CD14-positive monocyte (primary cell): Measurements from ENCODE around the gene GSDME. TPM values are rescaled to one million over a fixed set of nuclear protein-coding genes. Genes with fewer than 3 reads are reported as not detected.

Source experiments
- DNase-seq, 3 donors: peaks; one replicate each; pipeline ENCODE4 v3.0.0-alpha.2; 2011 to 2022
- H2AFZ ChIP-seq: 2 replicates; pipeline ENCODE4 v1.6.0; 2012; ENCODE audit warnings: mild to moderate bottlenecking, low read depth, low read length, inconsistent platforms; ENCODE audit not compliant: insufficient read depth, poor library complexity, severe bottlenecking
- H3K27ac ChIP-seq, 2 donors: 1 replicate in 1 of 2; 2 replicates in 1 of 2; pipeline ENCODE4 v1.5.1; 2012 to 2013; ENCODE audit warnings: low read length in 2 of 2, control low read depth in 1 of 2, inconsistent platforms in 1 of 2, low read depth in 1 of 2, mild to moderate bottlenecking in 1 of 2
- H3K27me3 ChIP-seq, 2 donors: one replicate each; pipeline versions ENCODE4 v1.6.0 to v1.6.1; 2011 to 2013; ENCODE audit warnings: low read length in 2 of 2; ENCODE audit not compliant: control insufficient read depth in 2 of 2, insufficient read depth in 2 of 2
- H3K36me3 ChIP-seq, 2 donors: replicated peaks in 1 of 2; 1 replicate in 1 of 2; 2 replicates in 1 of 2; pipeline versions ENCODE4 v1.5.1 to v1.6.1; 2012 to 2013; ENCODE audit warnings: low read length in 2 of 2, control low read depth in 1 of 2, inconsistent platforms in 1 of 2, mild to moderate bottlenecking in 1 of 2; ENCODE audit not compliant: insufficient read depth in 2 of 2, control insufficient read depth in 1 of 2
- H3K4me1 ChIP-seq, 2 donors: 1 replicate in 1 of 2; 2 replicates in 1 of 2; pipeline versions ENCODE4 v1.5.1 to v1.6.1; 2012 to 2013; ENCODE audit warnings: low read length in 2 of 2, control low read depth in 1 of 2, inconsistent platforms in 1 of 2, mild to moderate bottlenecking in 1 of 2, moderate library complexity in 1 of 2; ENCODE audit not compliant: insufficient read depth in 2 of 2, control insufficient read depth in 1 of 2
- H3K4me2 ChIP-seq: replicated peaks from 2 replicates; pipeline ENCODE3; 2012; ENCODE audit warnings: low read length, moderate library complexity, mild to moderate bottlenecking; ENCODE audit not compliant: poor library complexity, severe bottlenecking; ENCODE audit errors: extremely low read depth
- H3K4me3 ChIP-seq, 3 experiments: fragments of 200-600 bp in 1 of 3; sonication (generic) in 1 of 3; replicated peaks in 1 of 3; 1 replicate in 2 of 3; 2 replicates in 1 of 3; pipeline ENCODE4 v1.5.1; 2011 to 2013; ENCODE audit warnings: low read length in 3 of 3, mild to moderate bottlenecking in 3 of 3, control low read depth in 2 of 3, low read depth in 2 of 3, inconsistent platforms in 1 of 3, moderate library complexity in 1 of 3
- H3K79me2 ChIP-seq: 2 replicates; pipeline ENCODE4 v1.6.0; 2012; ENCODE audit warnings: mild to moderate bottlenecking, control low read depth, inconsistent platforms, low read length, moderate library complexity; ENCODE audit not compliant: insufficient read depth
- H3K9ac ChIP-seq: 2 replicates; pipeline ENCODE4 v1.6.0; 2017; ENCODE audit warnings: low read length, mild to moderate bottlenecking; ENCODE audit not compliant: insufficient read depth, poor library complexity, severe bottlenecking
- H3K9me3 ChIP-seq, 2 donors: replicated peaks in 1 of 2; 1 replicate in 1 of 2; 2 replicates in 1 of 2; pipeline versions ENCODE4 v1.5.1 to v1.6.1; 2012 to 2013; ENCODE audit warnings: low read length in 2 of 2, control low read depth in 1 of 2; ENCODE audit not compliant: control insufficient read depth in 1 of 2, insufficient read depth in 1 of 2
- H4K20me1 ChIP-seq: 2 replicates; pipeline ENCODE4 v1.6.0; 2012; ENCODE audit warnings: mild to moderate bottlenecking, low read length, control low read depth, moderate library complexity; ENCODE audit not compliant: insufficient read depth
- H3K27ac Mint-ChIP-seq, 7 donors: one replicate each; pipeline ENCODE4 v1.8.0; 2020; ENCODE audit warnings: mild to moderate bottlenecking in 7 of 7, mixed read lengths in 7 of 7, moderate library complexity in 6 of 7, inconsistent platforms in 2 of 7
- H3K27me3 Mint-ChIP-seq, 3 donors: one replicate each; pipeline ENCODE4 v1.8.0; 2021 to 2022; ENCODE audit warnings: low read depth in 3 of 3, mild to moderate bottlenecking in 3 of 3, mixed read lengths in 3 of 3, moderate library complexity in 3 of 3, inconsistent platforms in 1 of 3
- H3K36me3 Mint-ChIP-seq, 2 donors: one replicate each; pipeline ENCODE4 v1.8.0; 2020; ENCODE audit warnings: mixed read lengths in 2 of 2, inconsistent platforms in 1 of 2, mild to moderate bottlenecking in 1 of 2
- H3K4me1 Mint-ChIP-seq: one replicate; pipeline ENCODE4 v1.8.0; 2020; ENCODE audit warnings: mild to moderate bottlenecking, mixed read lengths
- H3K4me3 Mint-ChIP-seq, 2 donors: one replicate each; pipeline ENCODE4 v1.8.0; 2020; ENCODE audit warnings: mild to moderate bottlenecking in 2 of 2, mixed read lengths in 2 of 2, moderate library complexity in 1 of 2
- H3K9me3 Mint-ChIP-seq, 7 donors: one replicate each; pipeline ENCODE4 v1.8.0; 2020 to 2022; ENCODE audit warnings: mixed read lengths in 7 of 7, mild to moderate bottlenecking in 6 of 7, moderate library complexity in 6 of 7, inconsistent platforms in 2 of 7
- WGBS: methylation state at CpG from one replicate; pipeline ENCODE4 v1.1.5; 2013; ENCODE audit warnings: missing lambda C conversion rate; ENCODE audit not compliant: insufficient coverage; 5-methylcytosine and 5-hydroxymethylcytosine counted together
- intact Hi-C, 2 donors: fragments of 100-400 bp; cut with micrococcal nuclease; formaldehyde crosslinking; loops; one replicate each; pipeline versions ENCODE4 v1.15.0 to v1.15.1; 2023
- polyA plus RNA-seq, 3 donors: library from polyadenylated mRNA; depleted of rRNA in 1 of 3; unstranded in 2 of 3; stranded (reverse) in 1 of 3; fragments of 300-500 nt in 2 of 3; fragments of >200 nt in 1 of 3; fragmentation: Illumina TruSeq in 2 of 3; gene quantifications; 1 replicate in 2 of 3; 2 replicates in 1 of 3; pipeline ENCODE4 v1.2.3, GENCODE V29; 2012 to 2021
- TF ChIP-seq, protein P1 (sequence below): fragments of 200-600 bp; IDR thresholded peaks from one replicate; pipeline ENCODE4 v1.8.0; 2022; ENCODE audit warnings: antibody characterized with exemption, mild to moderate bottlenecking

The GSDME gene
- polyA plus RNA-seq, 3 donors = 1.3 to 2.3 TPM; not detected in 1

GRCh38 chr7:24706211-24707170, 50.8 kb downstream of the GSDME start:
- Histone ChIP-seq H3K4me2 (no peak overlapping the region), H3K4me3 (no peak overlapping the region), H3K9me3 (no peaks in the 10 kb centered on the region), H3K27me3 (no peaks in the 10 kb centered on the region), H4K20me1 (no peaks in the 10 kb centered on the region), H3K27ac (no peak overlapping the region), H3K36me3 (no peaks in the 10 kb centered on the region), H3K9ac (no peak overlapping the region), H3K4me1 (peaks cover 3 to 6% of the 10 kb centered on the region in 2 donors), H3K79me2 (no peaks in the 10 kb centered on the region), H2AFZ (no peak overlapping the region)
- TF ChIP-seq, protein P1, sequence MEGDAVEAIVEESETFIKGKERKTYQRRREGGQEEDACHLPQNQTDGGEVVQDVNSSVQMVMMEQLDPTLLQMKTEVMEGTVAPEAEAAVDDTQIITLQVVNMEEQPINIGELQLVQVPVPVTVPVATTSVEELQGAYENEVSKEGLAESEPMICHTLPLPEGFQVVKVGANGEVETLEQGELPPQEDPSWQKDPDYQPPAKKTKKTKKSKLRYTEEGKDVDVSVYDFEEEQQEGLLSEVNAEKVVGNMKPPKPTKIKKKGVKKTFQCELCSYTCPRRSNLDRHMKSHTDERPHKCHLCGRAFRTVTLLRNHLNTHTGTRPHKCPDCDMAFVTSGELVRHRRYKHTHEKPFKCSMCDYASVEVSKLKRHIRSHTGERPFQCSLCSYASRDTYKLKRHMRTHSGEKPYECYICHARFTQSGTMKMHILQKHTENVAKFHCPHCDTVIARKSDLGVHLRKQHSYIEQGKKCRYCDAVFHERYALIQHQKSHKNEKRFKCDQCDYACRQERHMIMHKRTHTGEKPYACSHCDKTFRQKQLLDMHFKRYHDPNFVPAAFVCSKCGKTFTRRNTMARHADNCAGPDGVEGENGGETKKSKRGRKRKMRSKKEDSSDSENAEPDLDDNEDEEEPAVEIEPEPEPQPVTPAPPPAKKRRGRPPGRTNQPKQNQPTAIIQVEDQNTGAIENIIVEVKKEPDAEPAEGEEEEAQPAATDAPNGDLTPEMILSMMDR = no peak
- Mint-ChIP-seq H3K4me1 (peaks cover 8% of the 10 kb centered on the region), H3K27ac (no peak overlapping the region), H3K9me3 (no peaks in the 10 kb centered on the region), H3K27me3 (peaks cover 15 to 29% (median 16%) of the 10 kb centered on the region in 3 donors), H3K36me3 (no peaks in the 10 kb centered on the region), H3K4me3 (peak overlapping the region in 1 of 2 donors; percentile 37)
- WGBS = 97% methylated on average over 23 of the region's 30 CpGs
- intact Hi-C loops = no loop called here
- no peak for DNase-seq

DNA sequence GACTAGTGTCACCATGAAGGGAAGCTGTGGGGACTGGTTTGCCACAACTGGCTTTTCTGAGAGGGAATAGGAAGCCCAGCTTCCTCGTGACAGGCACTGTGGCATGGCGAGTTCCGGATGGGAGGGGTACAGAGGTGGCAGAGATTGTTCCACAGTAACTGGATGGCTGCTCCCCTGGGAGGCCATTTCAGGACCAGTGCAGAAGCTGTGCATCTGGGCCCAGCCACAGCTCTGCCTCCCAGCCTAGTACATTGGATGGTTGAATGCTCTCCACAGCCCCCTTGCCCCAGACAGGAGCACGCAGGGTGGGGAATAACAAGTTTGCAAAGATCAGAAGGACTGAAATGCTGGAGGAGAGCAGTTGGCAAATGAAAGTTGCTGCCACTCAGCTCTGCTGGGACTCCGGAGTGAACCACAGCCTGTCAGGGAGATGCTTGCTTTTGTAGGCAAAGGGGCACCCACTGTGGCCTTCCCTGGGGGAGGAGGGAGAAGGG, 51.8 kb downstream of the GSDME start:
- Histone ChIP-seq H2AFZ (no peak overlapping the region), H3K79me2 (no peaks in the 10 kb centered on the region), H3K36me3 (no peaks in the 10 kb centered on the region), H3K27me3 (no peaks in the 10 kb centered on the region), H3K27ac (no peak overlapping the region), H3K4me2 (no peak overlapping the region), H3K9me3 (no peaks in the 10 kb centered on the region), H3K4me1 (peaks cover 3 to 6% of the 10 kb centered on the region in 2 donors), H3K4me3 (no peak overlapping the region), H3K9ac (no peak overlapping the region), H4K20me1 (no peaks in the 10 kb centered on the region)
- Mint-ChIP-seq H3K9me3 (no peaks in the 10 kb centered on the region), H3K27ac (no peak overlapping the region), H3K4me3 (no peak overlapping the region), H3K27me3 (peaks cover 12 to 28% (median 18%) of the 10 kb centered on the region in 3 donors), H3K36me3 (no peaks in the 10 kb centered on the region), H3K4me1 (peaks cover 8% of the 10 kb centered on the region)
- DNase-seq = no peak
- 61% methylated on average over 3 of the region's 5 CpGs for WGBS
- TF ChIP-seq, protein P1 = no peak
- intact Hi-C loops = no loop called here
